GM18505 (cell line): ENCODE data around the gene EIF3K.

Experiments used
- ATAC-seq: cut with Tn5 transposase; IDR thresholded peaks from one replicate; pipeline ENCODE4 v1.9.1; 2021; ENCODE audit not compliant: unreplicated experiment
- POLR2A ChIP-seq: IDR thresholded peaks from 4 replicates; pipeline ENCODE4 v1.6.1; 2011; ENCODE audit warnings: borderline replicate concordance; ENCODE audit not compliant: insufficient read depth, insufficient read length; ENCODE audit errors: extremely low read depth

EIF3K gene

GRCh38 chr19:38674388-38675171, 55.6 kb downstream of the EIF3K start:
- no peak for TF ChIP-seq POLR2A
- no peak for ATAC-seq

GRCh38 chr19:38675611-38676010, 56.6 kb downstream of the EIF3K start:
- no peak for TF ChIP-seq POLR2A
- ATAC-seq: no peak

- TF ChIP-seq POLR2A: no peak
- no peak for ATAC-seq
Measured at GRCh38 chr19:38676023-38676877, 57.3 kb downstream of the EIF3K start.

- TF ChIP-seq POLR2A: no peak
- ATAC-seq: no peak
Measured at GRCh38 chr19:38676878-38677646, 58.1 kb downstream of the EIF3K start.

- no peak for TF ChIP-seq POLR2A
- ATAC-seq: no peak
Measured at GRCh38 chr19:38678217-38678890, 59.4 kb downstream of the EIF3K start.

GRCh38 chr19:38678891-38679494, 60.0 kb downstream of the EIF3K start:
- no peak for ATAC-seq
- no peak for TF ChIP-seq POLR2A

- no peak for ATAC-seq
- no peak for TF ChIP-seq POLR2A
Measured at GRCh38 chr19:38679839-38680238, 60.9 kb downstream of the EIF3K start.

- ATAC-seq: no peak
- TF ChIP-seq POLR2A: no peak
Measured at GRCh38 chr19:38682195-38682867, 63.3 kb downstream of the EIF3K start.

GRCh38 chr19:38682872-38683392, 63.9 kb downstream of the EIF3K start:
- no peak for TF ChIP-seq POLR2A

GRCh38 chr19:38683393-38684077, 64.5 kb downstream of the EIF3K start:
- no peak for TF ChIP-seq POLR2A

More at GRCh38 chr19:38682872-38683392, 63.9 kb downstream of the EIF3K start:
- no peak for ATAC-seq

GRCh38 chr19:38684078-38684861, 65.3 kb downstream of the EIF3K start:
- no peak for ATAC-seq
- no peak for TF ChIP-seq POLR2A

More at GRCh38 chr19:38683393-38684077, 64.5 kb downstream of the EIF3K start:
- ATAC-seq: no peak
